IMR-90 (cell line): ENCODE data around the gene ERGIC1. TPM values are rescaled to one million over a fixed set of nuclear protein-coding genes. Genes with fewer than 3 reads are reported as not detected.

Source experiments
- BHLHE40 ChIP-seq: fragments of 150-350 bp; IDR thresholded peaks from 2 replicates; pipeline ENCODE4 v1.6.1; 2016; ENCODE audit warnings: mild to moderate bottlenecking, low read depth, low read length
- MAFK ChIP-seq: IDR thresholded peaks from 2 replicates; pipeline ENCODE4 v1.6.1; 2012; ENCODE audit warnings: low read depth, low read length, improper control_type of control experiment
- MXI1 ChIP-seq: IDR thresholded peaks from 2 replicates; pipeline ENCODE4 v1.6.1; 2012; ENCODE audit warnings: low read depth, mild to moderate bottlenecking, low read length, moderate library complexity, borderline replicate concordance
- POLR2A ChIP-seq: IDR thresholded peaks from 2 replicates; pipeline ENCODE4 v1.6.1; 2012; ENCODE audit warnings: mild to moderate bottlenecking, low read depth, low read length
- polyA plus RNA-seq, 3 experiments: library from polyadenylated mRNA; depleted of rRNA; stranded (reverse); fragments of >200 nt; gene quantifications; 2 replicates each; pipeline ENCODE4 v1.2.3, GENCODE V29; 2012; ENCODE audit warnings: low replicate concordance in 1 of 3
- total RNA-seq: library from RNA; depleted of rRNA; stranded (reverse); fragments of >200 nt; gene quantifications from 2 replicates; pipeline ENCODE4 v1.2.3, GENCODE V29; 2012
- TF ChIP-seq, protein P1 (sequence below): conservative IDR thresholded peaks from 2 replicates; pipeline ENCODE4 v1.5.1; 2012; ENCODE audit warnings: mild to moderate bottlenecking, low read depth, low read length, improper control_type of control experiment

ERGIC1 gene
- total and polyA plus RNA-seq, 2 of the 4 experiments (the other 2 are of a cell fraction) = 134 to 192 TPM

DNA sequence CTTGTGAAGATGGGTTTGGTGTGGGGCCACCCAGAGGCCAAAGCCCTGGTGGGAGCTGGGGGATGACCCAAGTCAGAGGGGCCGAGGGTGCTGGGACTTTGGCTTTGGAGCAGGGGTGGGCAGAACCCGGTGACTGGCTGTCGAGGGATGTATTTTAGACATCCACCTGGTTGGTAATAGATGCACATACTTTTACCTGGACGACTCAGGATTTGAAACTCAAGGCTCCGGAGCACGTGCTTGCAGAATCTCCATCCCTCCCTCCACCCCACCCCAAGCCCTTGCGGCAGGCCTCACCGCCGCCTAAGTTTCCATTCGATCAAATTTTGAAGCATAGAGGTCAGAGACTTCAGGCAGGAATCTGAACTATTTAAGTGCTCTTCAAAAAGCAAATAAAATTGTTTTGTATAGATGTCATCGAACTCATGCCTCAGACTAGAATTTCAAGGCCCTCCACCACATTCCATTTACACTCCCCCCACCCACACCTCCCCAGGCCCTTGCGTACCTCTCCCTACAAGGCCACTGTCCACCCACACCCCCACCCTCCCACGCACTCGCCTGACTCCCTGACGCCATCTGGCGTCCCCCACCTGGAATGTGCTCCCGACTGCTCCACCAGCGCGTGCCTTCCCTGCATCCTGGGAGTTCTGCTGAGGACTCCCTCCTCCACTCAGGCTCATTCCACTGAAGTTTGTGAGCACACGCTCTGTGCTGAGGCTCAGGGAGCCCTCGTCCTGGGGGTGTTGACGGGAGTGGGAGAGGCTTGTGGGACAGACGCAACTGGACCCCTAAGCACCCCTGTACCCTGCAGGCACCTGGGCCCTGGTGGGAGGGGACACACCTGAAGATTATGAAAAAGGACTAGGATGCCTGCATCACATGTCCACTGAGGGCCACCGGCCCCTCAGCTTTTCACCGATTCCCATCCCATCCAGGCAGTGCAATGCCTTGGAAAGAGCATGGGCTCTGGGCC, 68.7 kb downstream of the ERGIC1 start (continued):
- TF ChIP-seq, protein P1, sequence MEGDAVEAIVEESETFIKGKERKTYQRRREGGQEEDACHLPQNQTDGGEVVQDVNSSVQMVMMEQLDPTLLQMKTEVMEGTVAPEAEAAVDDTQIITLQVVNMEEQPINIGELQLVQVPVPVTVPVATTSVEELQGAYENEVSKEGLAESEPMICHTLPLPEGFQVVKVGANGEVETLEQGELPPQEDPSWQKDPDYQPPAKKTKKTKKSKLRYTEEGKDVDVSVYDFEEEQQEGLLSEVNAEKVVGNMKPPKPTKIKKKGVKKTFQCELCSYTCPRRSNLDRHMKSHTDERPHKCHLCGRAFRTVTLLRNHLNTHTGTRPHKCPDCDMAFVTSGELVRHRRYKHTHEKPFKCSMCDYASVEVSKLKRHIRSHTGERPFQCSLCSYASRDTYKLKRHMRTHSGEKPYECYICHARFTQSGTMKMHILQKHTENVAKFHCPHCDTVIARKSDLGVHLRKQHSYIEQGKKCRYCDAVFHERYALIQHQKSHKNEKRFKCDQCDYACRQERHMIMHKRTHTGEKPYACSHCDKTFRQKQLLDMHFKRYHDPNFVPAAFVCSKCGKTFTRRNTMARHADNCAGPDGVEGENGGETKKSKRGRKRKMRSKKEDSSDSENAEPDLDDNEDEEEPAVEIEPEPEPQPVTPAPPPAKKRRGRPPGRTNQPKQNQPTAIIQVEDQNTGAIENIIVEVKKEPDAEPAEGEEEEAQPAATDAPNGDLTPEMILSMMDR = peak; percentile 64
- TF ChIP-seq POLR2A (no peak; the same call in 1 of the 2 replicates), BHLHE40 (peak; percentile 98), MAFK (no peak), MXI1 (no peak; the same call in 1 of the 2 replicates)
